Left kidney (tissue), 8 donors: ENCODE measurements around the gene ZACN. TPM values are rescaled to one million over a fixed set of nuclear protein-coding genes. Genes with fewer than 3 reads are reported as not detected.
"Not testable (repeated sequence)": the region's sequence is repeated elsewhere in the genome, so short reads cannot be mapped to it uniquely, and the experiment has no call there.

Source experiments
- DNase-seq: peaks from one replicate; pipeline ENCODE4 v3.0.0-alpha.2; 2013
- long read RNA-seq, 8 donors: transcript quantifications; one replicate each; lab custom pipeline, GENCODE V29; 2026
- polyA plus RNA-seq: library from polyadenylated mRNA; unstranded; fragments of 120-200 nt; gene quantifications from one replicate; pipeline ENCODE4 v1.2.1, GENCODE V29; 2013; ENCODE audit not compliant: insufficient read length

ZACN gene
- 14.2 TPM for polyA plus RNA-seq
- long read RNA-seq, donor 1, transcript ZACN-205 (1 exons, 2,651 nt) = major isoform, 232 of 232 reads
- long read RNA-seq, donor 1, partial matches to known transcripts = 0 of 232 reads
- long read RNA-seq, donor 1, other reads (novel, unspliced or antisense) = 0 of 232 reads
- long read RNA-seq, donor 2, transcript ZACN-205 (1 exons, 2,651 nt) = major isoform, 179 of 239 reads
- long read RNA-seq, donor 2, partial matches to known transcripts = 43 of 239 reads
- long read RNA-seq, donor 2, other reads (novel, unspliced or antisense) = 17 of 239 reads
- long read RNA-seq, donor 3, transcript ZACN-205 (1 exons, 2,651 nt) = major isoform, 181 of 181 reads
- long read RNA-seq, donor 3, partial matches to known transcripts = 0 of 181 reads
- long read RNA-seq, donor 3, other reads (novel, unspliced or antisense) = 0 of 181 reads
- long read RNA-seq, donor 4, transcript ZACN-205 (1 exons, 2,651 nt) = major isoform, 81 of 81 reads
- long read RNA-seq, donor 4, partial matches to known transcripts = 0 of 81 reads
- long read RNA-seq, donor 4, other reads (novel, unspliced or antisense) = 0 of 81 reads
- long read RNA-seq, donor 5, transcript ZACN-205 (1 exons, 2,651 nt) = major isoform, 280 of 280 reads
- long read RNA-seq, donor 5, partial matches to known transcripts = 0 of 280 reads
- long read RNA-seq, donor 5, other reads (novel, unspliced or antisense) = 0 of 280 reads
- long read RNA-seq, donor 6, transcript ZACN-205 (1 exons, 2,651 nt) = major isoform, 175 of 229 reads
- long read RNA-seq, donor 6, partial matches to known transcripts = 40 of 229 reads
- long read RNA-seq, donor 6, other reads (novel, unspliced or antisense) = 14 of 229 reads
- long read RNA-seq, donor 7, transcript ZACN-205 (1 exons, 2,651 nt) = major isoform, 263 of 335 reads
- long read RNA-seq, donor 7, partial matches to known transcripts = 50 of 335 reads
- long read RNA-seq, donor 7, other reads (novel, unspliced or antisense) = 22 of 335 reads
- long read RNA-seq, donor 8, transcript ZACN-205 (1 exons, 2,651 nt) = major isoform, 94 of 115 reads
- long read RNA-seq, donor 8, partial matches to known transcripts = 13 of 115 reads
- long read RNA-seq, donor 8, other reads (novel, unspliced or antisense) = 8 of 115 reads

GRCh38 chr17:76078860-76079534 lies at the start of gene ZACN:
Gene ZACN (plus strand): TSS chr17:76079182. CDS start chr17:76079265, 83 bp downstream.
- no peak for DNase-seq

- DNase-seq = no peak
These were observed 46.8 kb upstream of the ZACN start for GRCh38 chr17:76032073-76032779.

- no peak for DNase-seq
These were observed 46.2 kb upstream of the ZACN start for GRCh38 chr17:76032780-76033108.

DNA sequence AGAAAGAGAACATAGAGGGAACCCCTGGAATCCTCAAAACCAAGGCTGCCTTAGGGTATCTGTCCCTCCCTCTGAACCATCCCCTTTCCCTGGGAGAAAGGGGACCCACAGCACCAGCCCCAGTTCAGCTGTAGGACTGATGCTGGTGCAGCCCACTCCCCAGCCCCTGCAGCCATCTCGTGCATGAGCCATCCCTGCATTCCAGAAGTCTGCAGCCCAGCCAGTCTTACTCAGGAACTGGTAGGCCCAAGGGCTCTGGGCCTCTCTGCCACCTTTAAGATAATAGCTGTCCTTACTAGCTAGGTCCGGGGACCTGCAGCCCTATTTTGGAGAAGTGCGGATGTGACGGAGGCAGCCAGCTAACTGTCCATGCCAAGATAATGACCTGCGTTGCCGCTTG lies 45.8 kb upstream of the ZACN start:
- no peak for DNase-seq

- DNase-seq = no peak
These were observed 44.3 kb upstream of the ZACN start for GRCh38 chr17:76034428-76035350.

DNA sequence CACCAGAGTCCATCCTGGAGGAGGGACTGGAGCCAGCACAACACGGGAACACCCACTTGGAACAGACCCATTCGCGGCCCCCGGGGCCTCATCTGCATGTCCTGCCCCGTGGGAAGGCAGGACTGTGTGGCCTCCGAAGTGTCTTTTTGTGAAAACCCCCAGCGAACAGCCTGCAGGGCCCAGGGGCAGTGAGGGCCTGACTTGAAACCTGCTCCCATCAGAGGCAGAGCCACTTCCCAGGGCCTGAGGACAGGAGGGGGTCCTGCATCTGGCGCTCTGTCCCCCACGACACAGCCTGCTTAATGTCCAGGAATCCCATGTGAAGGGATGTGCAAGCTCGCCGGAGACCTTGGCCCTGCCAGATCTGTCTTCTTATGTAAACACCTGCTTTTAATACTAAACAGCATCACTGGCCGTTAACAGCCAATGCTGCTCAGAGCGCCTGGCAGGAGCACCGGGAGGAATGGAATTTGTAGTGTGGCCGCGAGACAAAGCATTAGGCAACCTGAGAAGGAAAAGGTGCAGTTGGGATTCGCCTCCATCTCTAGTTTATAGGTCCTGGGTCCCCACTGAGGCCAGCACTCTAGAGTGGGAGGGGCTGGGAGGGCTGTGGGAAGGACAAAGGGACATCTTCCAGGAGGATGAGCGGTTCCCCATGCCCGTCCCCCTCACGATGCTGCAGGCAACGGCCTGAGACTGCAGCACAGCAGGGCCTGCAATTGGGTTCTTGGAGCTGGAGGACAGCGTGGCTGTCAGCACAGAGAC lies 42.3 kb upstream of the ZACN start:
- DNase-seq = no peak

DNA sequence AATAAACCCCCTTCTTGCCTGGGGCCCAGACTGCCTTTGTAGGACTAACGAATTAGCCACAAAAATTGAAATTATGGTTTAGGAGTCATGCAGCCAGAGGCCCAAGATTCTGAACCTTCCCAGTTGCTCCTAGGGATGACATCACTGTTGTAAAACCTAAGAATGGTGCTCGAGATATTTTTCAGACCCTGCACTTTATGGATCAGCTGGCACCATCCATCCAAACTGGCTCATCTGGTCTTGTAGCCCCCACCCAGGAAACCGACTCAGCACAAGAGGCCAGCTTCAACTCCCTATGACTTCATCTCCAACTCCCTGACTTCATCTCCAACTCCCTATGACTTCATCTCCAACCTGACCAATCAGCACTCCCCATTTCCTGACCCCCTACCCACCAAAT lies 40.9 kb upstream of the ZACN start:
- DNase-seq = no peak

- no peak for DNase-seq
These were observed 39.9 kb upstream of the ZACN start for GRCh38 chr17:76039121-76039520.

GRCh38 chr17:76040376-76040775 lies 38.6 kb upstream of the ZACN start:
- no peak for DNase-seq

- DNase-seq = not testable (repeated sequence)
These were observed 36.1 kb upstream of the ZACN start for GRCh38 chr17:76042868-76043267.

DNA sequence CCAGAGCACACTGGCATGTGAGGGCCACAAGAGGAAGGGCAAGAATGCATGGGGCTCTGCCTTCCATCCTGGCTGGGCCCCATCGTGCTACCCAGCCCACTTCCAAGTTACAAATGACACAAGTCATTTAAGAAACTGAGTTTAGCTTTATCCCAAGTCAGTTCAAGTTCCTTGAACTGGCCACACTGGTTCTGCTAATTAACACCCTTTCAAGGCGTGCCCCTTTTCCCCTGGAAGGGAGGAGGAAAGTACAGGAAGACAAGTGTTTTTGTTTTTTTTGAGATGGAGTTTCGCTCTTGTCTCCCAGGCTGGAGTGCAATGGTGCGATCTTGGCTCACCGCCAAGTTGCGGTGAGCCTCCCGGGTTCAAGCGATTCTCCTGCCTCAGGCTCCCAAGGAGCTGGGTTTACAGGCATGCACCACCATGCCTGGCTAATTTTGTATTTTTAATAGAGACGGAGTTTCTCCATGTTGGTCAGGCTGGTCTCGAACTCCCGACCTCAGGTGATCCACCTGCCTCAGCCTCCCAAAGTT lies 34.4 kb upstream of the ZACN start:
- not testable (repeated sequence) for DNase-seq

DNA sequence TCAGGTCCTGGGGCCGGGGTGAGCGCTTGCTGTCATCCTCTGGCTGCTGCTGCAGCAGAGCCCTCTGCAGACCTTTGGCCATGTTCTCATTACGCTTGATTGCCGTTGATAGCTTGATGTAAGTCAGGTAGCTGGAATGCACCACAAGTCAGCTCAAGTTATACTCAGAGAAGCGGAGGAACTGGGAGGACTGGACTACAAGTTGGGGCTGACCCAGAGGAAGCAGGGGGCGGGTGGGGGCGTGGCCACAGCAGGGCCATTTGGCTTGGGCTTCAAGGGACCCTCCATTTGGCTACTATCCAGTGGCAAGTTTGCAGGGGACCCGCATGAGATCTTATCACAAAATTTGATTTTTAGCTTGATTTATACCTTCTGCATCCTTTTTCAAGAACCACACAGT lies 32.9 kb upstream of the ZACN start:
- DNase-seq = no peak

- DNase-seq = no peak
These were observed 30.9 kb upstream of the ZACN start for GRCh38 chr17:76048025-76048605.

DNA sequence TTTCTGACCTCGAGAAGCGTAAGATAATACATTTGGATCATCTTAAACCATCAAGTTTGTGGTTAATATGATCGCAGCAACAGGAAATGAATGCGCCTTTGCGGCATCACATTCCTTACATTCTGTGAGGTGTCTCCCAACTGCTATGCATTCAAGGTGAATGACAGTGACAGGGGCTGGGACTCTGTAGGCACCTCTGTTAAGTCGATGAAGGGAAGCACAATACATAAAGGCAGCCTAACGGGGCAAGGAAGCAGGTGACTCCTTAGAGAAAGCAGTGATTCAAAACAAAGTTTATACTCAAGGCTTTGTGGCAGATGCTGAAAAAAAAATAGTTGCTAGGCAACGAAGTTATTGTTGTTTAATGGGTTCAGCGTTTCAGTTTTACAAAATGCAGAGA lies 30.3 kb upstream of the ZACN start:
- no peak for DNase-seq

DNA sequence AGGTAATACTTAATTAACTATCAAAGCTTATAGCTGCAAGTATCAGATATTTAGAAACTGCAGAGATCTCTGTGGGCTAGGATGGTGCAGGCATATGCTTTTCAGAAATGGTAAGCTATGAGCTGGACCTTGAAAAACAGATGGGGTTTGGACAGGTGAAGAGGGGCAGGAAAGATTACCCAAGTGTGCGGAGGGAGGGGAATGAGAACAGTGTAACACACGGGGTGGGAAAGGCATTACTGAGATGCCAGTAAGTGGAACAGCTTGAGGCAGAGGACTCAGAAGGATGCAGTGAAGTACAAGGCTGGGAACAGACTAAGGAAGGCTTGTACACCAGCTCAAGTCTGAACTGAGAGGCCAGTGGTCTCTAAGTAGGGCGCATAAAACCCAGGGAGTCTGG lies 29.7 kb upstream of the ZACN start:
- DNase-seq = no peak

GRCh38 chr17:76049836-76050537 lies 29.0 kb upstream of the ZACN start:
- DNase-seq = no peak

GRCh38 chr17:76050538-76051467 lies 28.2 kb upstream of the ZACN start:
- DNase-seq = no peak
